ENCODE results near the gene WASF1.
A peak's percentile ranks its signal among the peaks of the same experiment; 100 is the strongest.

Gene WASF1

GRCh38 chr6:110179406-110180227 lies at the start of gene WASF1:
Gene WASF1, minus strand, starts transcription at chr6:110179670. Its CDS starts 52,069 bp downstream, at chr6:110127601.
- peak; percentile 88 for DNase-seq

- no peak for DNase-seq
Observed at GRCh38 chr6:110226261-110226660, 46.8 kb upstream of the WASF1 start.

GRCh38 chr6:110221738-110222137 lies 42.3 kb upstream of the WASF1 start:
- no peak for DNase-seq

- DNase-seq = no peak
Observed at GRCh38 chr6:110217266-110217665, 37.8 kb upstream of the WASF1 start.

- DNase-seq = no peak
Observed at GRCh38 chr6:110216140-110216539, 36.7 kb upstream of the WASF1 start.

GRCh38 chr6:110214338-110214737 lies 34.9 kb upstream of the WASF1 start:
- DNase-seq = no peak

GRCh38 chr6:110211753-110212152 lies 32.3 kb upstream of the WASF1 start:
- DNase-seq = no peak

- DNase-seq = no peak
Observed at GRCh38 chr6:110207652-110208051, 28.2 kb upstream of the WASF1 start.

- DNase-seq = no peak
Observed at GRCh38 chr6:110201151-110201884, 21.8 kb upstream of the WASF1 start.

- DNase-seq = no peak
Observed at GRCh38 chr6:110198561-110198960, 19.1 kb upstream of the WASF1 start.

- no peak for DNase-seq
Observed at GRCh38 chr6:110196874-110197273, 17.4 kb upstream of the WASF1 start.

GRCh38 chr6:110195639-110196038 lies 16.2 kb upstream of the WASF1 start:
- no peak for DNase-seq

GRCh38 chr6:110191477-110191876 lies 12.0 kb upstream of the WASF1 start:
- no peak for DNase-seq

- no peak for DNase-seq
Observed at GRCh38 chr6:110190726-110191125, 11.3 kb upstream of the WASF1 start.

GRCh38 chr6:110188791-110189190 lies 9.3 kb upstream of the WASF1 start:
- no peak for DNase-seq

GRCh38 chr6:110185879-110186278 lies 6.4 kb upstream of the WASF1 start:
- no peak for DNase-seq

GRCh38 chr6:110183292-110183885 lies 3.9 kb upstream of the WASF1 start:
- DNase-seq = no peak

- DNase-seq = no peak
Observed at GRCh38 chr6:110181131-110182030, 1.9 kb upstream of the WASF1 start.

- DNase-seq = peak; percentile 51
Observed at GRCh38 chr6:110180228-110181008, 948 bp upstream of the WASF1 start, which contains the start of gene CDC40. Gene CDC40, plus strand, starts transcription at chr6:110180427. Its CDS starts 18 bp downstream, at chr6:110180445.

- peak; percentile 61 for DNase-seq
Observed at GRCh38 chr6:110178626-110179405, 654 bp downstream of the WASF1 start.
